ENCODE measurements around the gene SLC6A13. TPM values are rescaled to one million over a fixed set of nuclear protein-coding genes. Genes with fewer than 3 reads are reported as not detected.

Gene SLC6A13
- polyA plus RNA-seq, 1 donor from 2014 or later, result 1.4 TPM

DNA sequence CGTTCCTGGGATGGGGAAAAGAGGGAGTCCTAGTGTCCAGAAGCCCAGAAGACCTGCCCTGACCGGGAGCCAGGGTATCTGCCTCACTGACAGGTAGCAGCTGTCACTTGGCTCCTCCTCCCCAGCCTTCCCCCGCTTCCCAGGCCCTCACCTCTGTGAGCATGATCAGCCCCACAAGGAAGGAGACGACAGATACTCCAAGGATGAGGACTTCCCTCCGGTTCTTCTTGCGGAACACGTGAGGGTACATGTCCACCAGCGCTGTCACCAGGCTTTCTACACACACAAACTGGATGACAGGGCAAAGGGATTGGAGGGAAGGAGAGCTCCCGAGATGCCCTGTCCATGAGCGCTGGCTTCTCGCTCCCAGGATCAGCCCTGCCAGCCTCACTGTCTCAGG lies 38.8 kb downstream of the SLC6A13 start:
- Histone ChIP-seq H3K36me3 (ENCODE audit: insufficient read depth, low read length) (no peaks in the 10 kb centered on the region), H3K9me3 (ENCODE audit: low read length) (no peaks in the 10 kb centered on the region), H3K79me2 (replicated peaks; ENCODE audit: insufficient read depth, low read length) (no peaks in the 10 kb centered on the region), H3K9ac (ENCODE audit: low read length) (no peak overlapping the region), H3K27me3 (ENCODE audit: insufficient read depth, low read depth, low read length) (no peaks in the 10 kb centered on the region), H3K4me3 (ENCODE audit: low read length) (no peak overlapping the region), H3K9me2 (ENCODE audit: insufficient read depth, low read length) (no peaks in the 10 kb centered on the region), H3K27ac (ENCODE audit: low read length) (no peak overlapping the region), H3K4me2 (ENCODE audit: low read length) (no peak overlapping the region), H3F3A (ENCODE audit: insufficient read depth, low read length, poor library complexity, severe bottlenecking) (no peaks in the 10 kb centered on the region), H4K20me1 (ENCODE audit: insufficient read depth) (no peaks in the 10 kb centered on the region), H2AFZ (ENCODE audit: low read depth, low read length) (no peak overlapping the region)
- no peak for TF ChIP-seq SMC3 (conservative IDR thresholded peaks at IDR 0.05; ENCODE audit: poor library complexity)
- no peak for TF ChIP-seq RAD21 (conservative IDR thresholded peaks at IDR 0.05)
- TF ChIP-seq EP300 (conservative IDR thresholded peaks at IDR 0.05; ENCODE audit: poor library complexity, severe bottlenecking), result no peak
- TF ChIP-seq TAF1 (IDR thresholded peaks at IDR 0.05; ENCODE audit: low read depth), result no peak
- TF ChIP-seq, protein P1, sequence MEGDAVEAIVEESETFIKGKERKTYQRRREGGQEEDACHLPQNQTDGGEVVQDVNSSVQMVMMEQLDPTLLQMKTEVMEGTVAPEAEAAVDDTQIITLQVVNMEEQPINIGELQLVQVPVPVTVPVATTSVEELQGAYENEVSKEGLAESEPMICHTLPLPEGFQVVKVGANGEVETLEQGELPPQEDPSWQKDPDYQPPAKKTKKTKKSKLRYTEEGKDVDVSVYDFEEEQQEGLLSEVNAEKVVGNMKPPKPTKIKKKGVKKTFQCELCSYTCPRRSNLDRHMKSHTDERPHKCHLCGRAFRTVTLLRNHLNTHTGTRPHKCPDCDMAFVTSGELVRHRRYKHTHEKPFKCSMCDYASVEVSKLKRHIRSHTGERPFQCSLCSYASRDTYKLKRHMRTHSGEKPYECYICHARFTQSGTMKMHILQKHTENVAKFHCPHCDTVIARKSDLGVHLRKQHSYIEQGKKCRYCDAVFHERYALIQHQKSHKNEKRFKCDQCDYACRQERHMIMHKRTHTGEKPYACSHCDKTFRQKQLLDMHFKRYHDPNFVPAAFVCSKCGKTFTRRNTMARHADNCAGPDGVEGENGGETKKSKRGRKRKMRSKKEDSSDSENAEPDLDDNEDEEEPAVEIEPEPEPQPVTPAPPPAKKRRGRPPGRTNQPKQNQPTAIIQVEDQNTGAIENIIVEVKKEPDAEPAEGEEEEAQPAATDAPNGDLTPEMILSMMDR (IDR thresholded peaks at IDR 0.05; ENCODE audit: poor library complexity, severe bottlenecking), result no peak
- no peak for TF ChIP-seq MXI1 (conservative IDR thresholded peaks at IDR 0.05; ENCODE audit: poor library complexity, severe bottlenecking)
- TF ChIP-seq, protein P2, sequence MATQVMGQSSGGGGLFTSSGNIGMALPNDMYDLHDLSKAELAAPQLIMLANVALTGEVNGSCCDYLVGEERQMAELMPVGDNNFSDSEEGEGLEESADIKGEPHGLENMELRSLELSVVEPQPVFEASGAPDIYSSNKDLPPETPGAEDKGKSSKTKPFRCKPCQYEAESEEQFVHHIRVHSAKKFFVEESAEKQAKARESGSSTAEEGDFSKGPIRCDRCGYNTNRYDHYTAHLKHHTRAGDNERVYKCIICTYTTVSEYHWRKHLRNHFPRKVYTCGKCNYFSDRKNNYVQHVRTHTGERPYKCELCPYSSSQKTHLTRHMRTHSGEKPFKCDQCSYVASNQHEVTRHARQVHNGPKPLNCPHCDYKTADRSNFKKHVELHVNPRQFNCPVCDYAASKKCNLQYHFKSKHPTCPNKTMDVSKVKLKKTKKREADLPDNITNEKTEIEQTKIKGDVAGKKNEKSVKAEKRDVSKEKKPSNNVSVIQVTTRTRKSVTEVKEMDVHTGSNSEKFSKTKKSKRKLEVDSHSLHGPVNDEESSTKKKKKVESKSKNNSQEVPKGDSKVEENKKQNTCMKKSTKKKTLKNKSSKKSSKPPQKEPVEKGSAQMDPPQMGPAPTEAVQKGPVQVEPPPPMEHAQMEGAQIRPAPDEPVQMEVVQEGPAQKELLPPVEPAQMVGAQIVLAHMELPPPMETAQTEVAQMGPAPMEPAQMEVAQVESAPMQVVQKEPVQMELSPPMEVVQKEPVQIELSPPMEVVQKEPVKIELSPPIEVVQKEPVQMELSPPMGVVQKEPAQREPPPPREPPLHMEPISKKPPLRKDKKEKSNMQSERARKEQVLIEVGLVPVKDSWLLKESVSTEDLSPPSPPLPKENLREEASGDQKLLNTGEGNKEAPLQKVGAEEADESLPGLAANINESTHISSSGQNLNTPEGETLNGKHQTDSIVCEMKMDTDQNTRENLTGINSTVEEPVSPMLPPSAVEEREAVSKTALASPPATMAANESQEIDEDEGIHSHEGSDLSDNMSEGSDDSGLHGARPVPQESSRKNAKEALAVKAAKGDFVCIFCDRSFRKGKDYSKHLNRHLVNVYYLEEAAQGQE (IDR thresholded peaks at IDR 0.05; ENCODE audit: borderline replicate concordance), result no peak
- TF ChIP-seq EZH2 (IDR thresholded peaks at IDR 0.05; ENCODE audit: borderline replicate concordance, insufficient read depth, low read length, poor library complexity, severe bottlenecking), result no peak
- TF ChIP-seq POLR2AphosphoS5 (IDR thresholded peaks at IDR 0.05), result no peak

DNA sequence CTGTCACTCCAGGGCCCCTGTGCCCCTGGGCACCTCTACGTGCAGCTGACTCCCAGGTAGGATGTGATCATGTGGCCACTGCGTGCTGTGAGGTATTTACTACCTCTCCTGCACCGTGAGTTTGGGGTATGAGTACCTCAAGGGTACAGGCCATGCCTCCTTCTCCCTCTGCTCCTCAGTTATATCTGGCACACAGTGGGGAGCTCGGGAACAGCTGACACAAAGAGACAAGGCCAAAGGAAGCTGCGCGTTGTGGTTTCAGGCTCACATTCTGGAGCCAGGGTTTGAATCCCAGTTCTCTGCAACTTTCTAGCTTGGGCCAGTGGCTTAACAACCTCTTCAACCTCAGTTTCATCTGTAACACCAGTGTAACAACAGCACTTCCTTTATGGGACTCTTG lies 40.9 kb downstream of the SLC6A13 start:
- Histone ChIP-seq H3K27ac (ENCODE audit: low read length) (no peak overlapping the region), H3K9me2 (ENCODE audit: insufficient read depth, low read length) (no peaks in the 10 kb centered on the region), H2AFZ (ENCODE audit: low read depth, low read length) (no peak overlapping the region), H3K79me2 (replicated peaks; ENCODE audit: insufficient read depth, low read length) (no peaks in the 10 kb centered on the region), H3K36me3 (ENCODE audit: insufficient read depth, low read length) (no peaks in the 10 kb centered on the region), H3K9me3 (ENCODE audit: low read length) (no peaks in the 10 kb centered on the region), H3K4me2 (ENCODE audit: low read length) (no peak overlapping the region), H3K4me3 (ENCODE audit: low read length) (no peak overlapping the region), H3K27me3 (ENCODE audit: insufficient read depth, low read depth, low read length) (no peaks in the 10 kb centered on the region), H4K20me1 (ENCODE audit: insufficient read depth) (no peaks in the 10 kb centered on the region), H3F3A (ENCODE audit: insufficient read depth, low read length, poor library complexity, severe bottlenecking) (no peaks in the 10 kb centered on the region), H3K9ac (ENCODE audit: low read length) (no peak overlapping the region)
- TF ChIP-seq, protein P1 (IDR thresholded peaks at IDR 0.05; ENCODE audit: poor library complexity, severe bottlenecking), result no peak
- no peak for TF ChIP-seq MXI1 (conservative IDR thresholded peaks at IDR 0.05; ENCODE audit: poor library complexity, severe bottlenecking)
- no peak for TF ChIP-seq SMC3 (conservative IDR thresholded peaks at IDR 0.05; ENCODE audit: poor library complexity)
- no peak for TF ChIP-seq EP300 (conservative IDR thresholded peaks at IDR 0.05; ENCODE audit: poor library complexity, severe bottlenecking)
- TF ChIP-seq POLR2AphosphoS5 (IDR thresholded peaks at IDR 0.05), result no peak
- no peak for TF ChIP-seq TAF1 (IDR thresholded peaks at IDR 0.05; ENCODE audit: low read depth)
- no peak for TF ChIP-seq RAD21 (conservative IDR thresholded peaks at IDR 0.05)
- TF ChIP-seq, protein P2 (IDR thresholded peaks at IDR 0.05; ENCODE audit: borderline replicate concordance), result no peak
- no peak for TF ChIP-seq EZH2 (IDR thresholded peaks at IDR 0.05; ENCODE audit: borderline replicate concordance, insufficient read depth, low read length, poor library complexity, severe bottlenecking)

All from neural cell (in vitro differentiated cells).